Measurements from ENCODE around the gene SLCO3A1.

SLCO3A1 gene

DNA sequence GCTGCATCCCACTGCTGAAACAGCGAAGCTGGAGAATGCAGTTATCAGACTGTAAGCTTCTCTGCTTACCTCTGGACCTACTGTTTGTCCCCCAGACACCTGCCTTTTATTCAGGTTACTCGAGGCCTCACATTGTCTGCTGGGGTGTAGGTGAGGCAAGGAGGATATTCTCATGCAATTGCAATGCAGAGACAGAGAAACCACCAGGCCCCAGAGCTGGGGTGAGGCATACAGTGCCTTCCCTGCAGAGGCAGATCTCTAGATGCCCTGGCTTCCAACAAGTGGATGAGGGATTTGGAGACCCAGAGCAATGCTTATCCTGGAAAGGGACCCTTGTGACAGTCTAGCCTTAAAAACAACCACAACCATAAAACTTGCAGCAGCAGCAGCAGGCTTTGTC is 276.7 kb downstream of the SLCO3A1 start:
- no peak for DNase-seq (ENCODE audit: low read depth)

DNA sequence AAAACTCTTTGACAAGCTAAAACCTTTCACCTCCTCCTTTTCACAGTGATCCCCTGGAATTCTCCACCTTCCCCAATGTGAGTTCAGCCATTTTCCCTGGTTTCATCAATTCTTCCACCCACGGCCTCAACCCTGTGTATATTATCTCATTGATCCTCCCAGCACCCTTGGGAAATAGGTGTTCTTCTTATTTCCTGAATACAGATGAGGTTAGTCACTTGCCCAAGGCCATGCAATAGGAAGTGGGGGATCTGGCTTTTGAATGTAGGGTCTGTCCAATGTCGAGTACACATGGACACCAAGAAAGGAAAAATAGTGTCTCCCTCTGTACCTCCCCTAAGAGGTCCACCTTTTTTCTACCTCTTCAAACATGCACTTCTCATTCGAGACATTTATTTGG is 277.4 kb downstream of the SLCO3A1 start:
- DNase-seq (ENCODE audit: low read depth): no peak

DNA sequence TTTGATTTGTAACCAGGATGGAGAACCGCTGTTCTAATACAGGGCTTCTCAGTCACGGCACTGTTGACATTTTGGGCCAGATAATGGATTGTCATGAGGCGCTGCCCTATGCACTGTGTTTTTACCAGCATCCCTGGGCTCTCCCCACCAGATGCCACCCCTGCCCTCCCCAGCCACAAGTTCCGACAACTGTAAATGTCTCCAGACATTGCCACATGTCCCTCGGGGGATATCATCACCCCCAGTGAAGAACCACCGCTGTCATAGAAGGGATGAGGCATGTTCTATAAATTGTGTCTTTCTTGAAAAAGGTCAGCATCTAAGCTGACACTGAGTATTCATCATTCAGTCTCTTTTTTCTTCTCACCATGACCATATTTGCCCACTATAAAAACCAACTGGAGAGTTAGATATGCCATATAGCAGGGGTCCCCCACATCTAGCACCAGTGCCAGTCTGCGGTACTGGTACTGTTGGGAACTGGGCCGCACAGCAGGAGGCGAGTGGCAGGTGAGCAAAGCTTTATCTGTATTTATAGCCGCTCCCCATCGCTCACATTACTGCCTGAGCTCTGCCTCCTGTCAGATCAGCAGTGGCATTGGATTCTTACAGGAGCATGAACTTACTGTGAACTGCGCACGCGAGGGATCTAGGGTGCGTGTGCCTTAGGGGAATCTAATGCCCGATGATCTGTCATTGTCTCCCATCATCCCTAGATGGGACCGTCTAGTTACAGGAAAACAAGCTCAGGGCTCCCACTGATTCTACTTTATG is 279.7 kb downstream of the SLCO3A1 start:
- DNase-seq (ENCODE audit: low read depth): no peak

- DNase-seq (ENCODE audit: low read depth): no peak
These were observed 287.3 kb downstream of the SLCO3A1 start for GRCh38 chr15:92140796-92141195.

GRCh38 chr15:92141607-92142006 is 288.1 kb downstream of the SLCO3A1 start:
- no peak for DNase-seq (ENCODE audit: low read depth)

- DNase-seq (ENCODE audit: low read depth): no peak
These were observed 289.0 kb downstream of the SLCO3A1 start for GRCh38 chr15:92142242-92143232.

DNA sequence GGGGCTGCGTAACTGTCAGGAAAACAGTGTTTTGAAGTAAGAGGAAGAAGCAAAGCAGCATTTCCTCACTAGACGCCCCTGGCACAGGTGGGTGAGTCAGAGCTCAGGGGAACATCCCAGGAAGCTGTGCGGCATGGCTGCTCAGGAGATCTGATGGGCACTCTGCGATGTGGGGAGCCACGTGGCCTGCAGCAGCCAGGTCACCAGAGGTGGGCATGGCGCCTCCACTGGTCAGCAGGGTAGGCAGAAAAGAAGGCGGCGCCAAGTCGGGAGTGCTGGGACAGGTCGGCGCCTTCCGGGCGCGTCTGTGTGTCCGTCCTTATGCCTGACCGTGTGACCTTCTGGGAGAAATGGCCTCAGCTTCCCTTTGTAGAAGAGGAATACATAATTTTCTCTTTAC is 290.3 kb downstream of the SLCO3A1 start:
- DNase-seq (ENCODE audit: low read depth): no peak

DNA sequence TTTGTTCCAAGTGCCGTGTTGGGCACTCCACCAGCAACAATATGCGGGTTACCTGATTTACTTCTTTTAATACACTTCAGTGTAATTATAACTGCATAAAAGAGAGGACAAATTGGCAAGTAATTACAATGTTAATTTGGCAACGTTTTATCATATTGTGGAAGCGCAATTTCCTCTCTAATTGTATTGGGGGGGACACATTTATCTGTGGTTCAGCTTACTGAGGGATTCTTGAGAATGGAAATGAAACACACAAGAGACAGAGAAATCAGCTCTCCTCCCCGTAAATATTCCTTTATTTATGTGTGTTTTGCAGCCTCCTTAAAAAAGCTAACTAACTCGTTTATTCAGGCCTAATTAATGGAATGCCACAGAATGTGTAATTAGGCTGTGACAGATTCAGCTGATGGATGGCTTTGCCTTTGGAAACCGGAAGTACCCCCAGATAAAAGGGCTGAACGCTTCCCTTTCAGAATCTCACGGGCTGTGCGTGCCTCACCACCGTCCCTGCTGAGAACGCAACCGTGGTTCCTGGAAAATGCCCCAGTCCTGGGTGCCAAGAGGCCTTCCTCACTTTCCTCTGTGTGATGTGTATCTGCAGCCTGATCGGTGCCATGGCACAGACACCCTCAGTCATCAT is 293.1 kb downstream of the SLCO3A1 start:
- no peak for DNase-seq (ENCODE audit: low read depth)

- DNase-seq (ENCODE audit: low read depth): peak; percentile 83
These were observed 295.5 kb downstream of the SLCO3A1 start for GRCh38 chr15:92149029-92149428.

- DNase-seq (ENCODE audit: low read depth): peak; percentile 6
These were observed 296.0 kb downstream of the SLCO3A1 start for GRCh38 chr15:92149465-92149864.

DNA sequence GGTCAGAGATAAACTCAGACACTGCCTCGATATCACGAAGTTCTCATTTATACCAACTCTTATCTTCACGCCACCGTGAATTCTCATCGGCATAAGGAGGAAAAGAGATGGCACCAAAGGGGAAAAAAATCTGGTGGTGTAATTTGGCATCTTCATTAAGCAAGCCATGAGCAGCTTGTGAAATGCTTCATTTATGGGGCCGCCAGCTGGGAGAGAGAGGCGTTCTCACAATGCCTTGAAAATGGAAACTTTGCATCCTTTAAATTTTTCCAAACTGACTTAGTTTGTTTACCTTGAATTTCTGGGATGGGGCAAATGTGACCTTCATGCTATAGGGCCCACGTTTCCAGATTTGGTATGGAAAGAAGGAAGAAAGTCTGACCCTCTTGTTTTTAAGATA is 297.7 kb downstream of the SLCO3A1 start:
- DNase-seq (ENCODE audit: low read depth): no peak

GRCh38 chr15:92151741-92152140 is 298.2 kb downstream of the SLCO3A1 start:
- no peak for DNase-seq (ENCODE audit: low read depth)

DNA sequence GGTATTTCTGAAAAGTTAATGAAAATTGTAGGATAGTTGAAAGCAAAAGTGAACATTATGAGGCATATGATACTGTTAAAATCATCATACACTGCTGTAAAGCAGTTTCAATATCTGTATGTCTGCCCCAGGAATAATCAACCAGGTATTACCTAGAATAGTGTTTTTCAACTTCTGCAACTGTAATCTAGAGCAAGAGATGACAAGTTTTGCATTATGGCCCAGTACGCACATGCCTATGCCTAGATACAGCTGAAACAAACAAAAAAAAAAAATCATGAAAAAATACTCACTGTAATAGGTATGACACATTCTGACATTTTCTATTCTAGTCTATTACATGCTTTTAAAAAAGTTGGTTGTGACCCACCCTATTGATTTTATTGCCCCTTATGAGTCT is 299.5 kb downstream of the SLCO3A1 start:
- DNase-seq (ENCODE audit: low read depth): no peak

GRCh38 chr15:92153620-92154019 is 300.1 kb downstream of the SLCO3A1 start:
- DNase-seq (ENCODE audit: low read depth): no peak

DNA sequence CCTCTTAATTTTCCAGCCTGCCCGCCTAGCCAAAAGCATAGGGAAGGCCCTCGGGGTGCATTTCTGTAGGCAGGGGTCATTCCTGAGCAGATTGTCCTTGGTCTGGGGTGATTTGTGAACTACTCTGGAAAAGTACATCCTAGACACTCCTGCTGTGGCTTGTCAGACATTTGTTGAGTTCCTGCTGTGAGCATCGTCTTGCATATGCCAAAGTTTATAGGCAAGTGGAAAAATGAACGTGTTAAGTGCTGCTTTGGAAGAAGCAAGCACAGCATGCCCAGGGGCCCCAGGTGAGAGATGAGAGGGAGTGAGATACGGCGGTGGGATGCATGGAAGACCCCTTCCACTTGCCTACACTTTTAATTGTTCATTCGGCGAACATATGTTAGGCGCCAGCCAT is 302.4 kb downstream of the SLCO3A1 start:
- DNase-seq (ENCODE audit: low read depth): no peak

DNA sequence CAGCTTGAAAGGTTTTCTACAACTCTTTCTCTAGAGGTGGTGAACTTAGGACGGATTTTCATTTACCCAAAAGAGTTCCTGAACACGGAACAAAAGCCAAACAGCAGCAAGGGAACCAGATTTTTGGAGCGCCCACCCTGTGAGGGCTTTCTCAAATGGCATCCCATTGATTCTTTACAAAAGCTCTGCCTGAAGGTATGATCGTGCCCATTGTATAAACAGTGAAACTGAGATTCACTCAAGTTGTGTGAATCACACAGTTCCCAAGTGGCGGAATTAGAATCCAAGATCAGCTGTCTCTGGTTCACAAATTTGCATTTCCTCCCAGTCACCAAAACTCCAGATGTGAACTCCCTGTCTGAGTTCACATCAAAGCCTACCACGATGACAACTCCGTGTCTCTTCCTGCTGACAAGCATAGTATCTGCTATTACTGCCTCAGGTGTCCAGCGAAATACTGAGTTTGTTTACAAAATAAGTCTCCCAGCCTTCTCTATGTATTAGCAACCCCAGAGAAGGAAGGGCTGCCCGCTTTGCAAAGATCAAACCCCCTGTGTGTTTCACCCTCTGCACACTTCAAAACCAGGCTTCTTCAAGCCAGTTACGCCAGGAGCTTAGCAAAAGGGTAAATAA is 304.3 kb downstream of the SLCO3A1 start:
- DNase-seq (ENCODE audit: low read depth): no peak

GRCh38 chr15:92158426-92158825 is 304.9 kb downstream of the SLCO3A1 start:
- no peak for DNase-seq (ENCODE audit: low read depth)

GRCh38 chr15:92159481-92159880 is 306.0 kb downstream of the SLCO3A1 start:
- DNase-seq (ENCODE audit: low read depth): no peak

DNA sequence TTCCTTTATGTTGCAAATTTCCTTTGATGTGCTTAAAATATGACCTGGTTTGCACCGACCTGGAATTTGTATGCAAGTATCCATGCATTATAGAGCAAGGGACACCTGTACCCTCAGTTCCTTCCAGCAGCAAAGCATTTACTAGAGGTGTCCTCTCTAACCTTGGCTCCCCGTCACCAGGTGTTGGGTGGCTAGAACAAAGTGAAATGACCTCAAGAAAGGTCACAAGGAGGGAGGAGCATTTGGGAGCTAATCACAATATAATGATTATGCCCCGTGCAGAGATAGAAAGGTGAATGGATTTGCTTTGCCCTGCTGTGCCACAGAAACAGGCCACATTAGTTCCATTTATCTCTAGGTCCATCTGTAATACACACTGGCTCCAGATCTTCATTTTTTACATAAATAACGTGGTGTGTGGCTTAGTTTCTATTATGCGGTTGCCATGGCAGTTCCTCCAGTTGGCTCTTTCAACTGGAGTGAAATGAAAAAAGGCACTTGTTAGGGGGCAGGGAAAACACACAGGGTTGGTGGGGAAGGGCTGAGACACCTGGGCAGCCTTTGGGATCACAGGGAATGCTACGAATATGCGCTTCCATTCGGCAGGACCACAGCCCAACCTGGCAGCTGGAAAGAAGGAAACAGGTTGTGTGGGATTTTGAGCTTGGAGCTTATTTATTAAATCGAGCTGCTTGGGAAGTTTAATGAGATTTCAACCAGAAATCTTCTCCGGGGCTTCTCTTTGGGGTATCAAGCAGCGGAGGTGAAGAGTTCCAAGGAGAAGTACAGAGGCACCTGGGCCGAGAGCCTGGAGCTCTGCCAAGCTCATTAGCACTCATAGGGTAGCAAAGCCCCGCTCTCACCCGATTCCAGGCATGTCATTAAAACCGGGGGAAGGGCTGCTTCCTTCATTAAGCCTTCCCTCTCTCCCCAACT is 306.7 kb downstream of the SLCO3A1 start:
- no peak for DNase-seq (ENCODE audit: low read depth)

GRCh38 chr15:92161039-92161670 is 307.6 kb downstream of the SLCO3A1 start:
- DNase-seq (ENCODE audit: low read depth): no peak

Measured in fibroblast of gingiva (primary cell).